HL-60 (cell line): ENCODE measurements around the gene KIF20B.

Source experiments
- DNase-seq, 2 experiments: peaks; one replicate each; pipeline ENCODE4 v3.0.0-alpha.2; 2010 to 2020; ENCODE audit warnings: low read depth in 1 of 2, low spot score in 1 of 2
- H3K27ac ChIP-seq: fragments of 250-450 bp; sonication (Bioruptor Pico); replicated peaks from 2 replicates; pipeline ENCODE4 v1.5.1; 2020; ENCODE audit warnings: mild to moderate bottlenecking, moderate library complexity
- H3K27me3 ChIP-seq: fragments of 250-450 bp; sonication (Bioruptor Pico); 2 replicates; pipeline ENCODE4 v1.5.1; 2021; ENCODE audit warnings: mild to moderate bottlenecking, moderate library complexity; ENCODE audit not compliant: insufficient read depth, poor library complexity, severe bottlenecking
- H3K4me3 ChIP-seq: replicated peaks from 2 replicates; pipeline ENCODE4 v1.5.1; 2011; ENCODE audit warnings: mild to moderate bottlenecking, control low read depth, low read length; ENCODE audit not compliant: insufficient read depth
- CTCF ChIP-seq: IDR thresholded peaks from one replicate; pipeline ENCODE4 v1.5.1; 2011; ENCODE audit warnings: low read length, control low read depth, inconsistent platforms; ENCODE audit not compliant: insufficient read depth
- GABPA ChIP-seq: IDR thresholded peaks from 2 replicates; pipeline ENCODE4 v1.6.1; 2012; ENCODE audit warnings: low read depth
- POLR2AphosphoS5 ChIP-seq: IDR thresholded peaks from 2 replicates; pipeline ENCODE4 v1.6.1; 2012; ENCODE audit warnings: low read depth
- REST ChIP-seq: IDR thresholded peaks from 2 replicates; pipeline ENCODE4 v1.6.1; 2012; ENCODE audit warnings: low read depth; ENCODE audit not compliant: insufficient replicate concordance
- SPI1 ChIP-seq: IDR thresholded peaks from 2 replicates; pipeline ENCODE4 v1.6.1; 2012; ENCODE audit warnings: low read depth, mild to moderate bottlenecking, borderline replicate concordance

KIF20B gene

GRCh38 chr10:89700923-89701241, 508 bp upstream of the KIF20B start:
- Histone ChIP-seq H3K27me3 (no peaks in the 10 kb centered on the region), H3K4me3 (peak overlapping the region; percentile 89), H3K27ac (peak overlapping the region; percentile 79)
- TF ChIP-seq SPI1 (peak; percentile 11; the same call in 1 of the 2 replicates), REST (no peak)
- DNase-seq = no peak

GRCh38 chr10:89702121-89702480, 711 bp downstream of the KIF20B start:
- Histone ChIP-seq H3K27ac (peak overlapping the region; percentile 79), H3K4me3 (peak overlapping the region; percentile 89), H3K27me3 (no peaks in the 10 kb centered on the region)
- DNase-seq = peak in 1 of 2 experiments; percentile 39
- TF ChIP-seq SPI1 (no peak), REST (no peak), GABPA (no peak), POLR2AphosphoS5 (no peak), CTCF (no peak)

- Histone ChIP-seq H3K27me3 (no peaks in the 10 kb centered on the region), H3K4me3 (no peak overlapping the region), H3K27ac (no peak overlapping the region)
- no peak for DNase-seq
- TF ChIP-seq REST (no peak), GABPA (no peak), SPI1 (no peak), POLR2AphosphoS5 (no peak), CTCF (no peak)
Observed at GRCh38 chr10:89705466-89705865, 4.1 kb downstream of the KIF20B start.

GRCh38 chr10:89706011-89706410, 4.6 kb downstream of the KIF20B start:
- no peak overlapping the region for H3K27ac ChIP-seq
- TF ChIP-seq REST (no peak), POLR2AphosphoS5 (no peak), GABPA (no peak), SPI1 (no peak), CTCF (no peak)
- no peaks in the 10 kb centered on the region for H3K27me3 ChIP-seq
- no peak for DNase-seq
- H3K4me3 ChIP-seq = no peak overlapping the region
